ENCODE measurements around the gene MAP3K6. TPM values are rescaled to one million over a fixed set of nuclear protein-coding genes. Genes with fewer than 3 reads are reported as not detected.

Gene MAP3K6
- total RNA-seq, 1 experiment from 2014 or later = 7.7 TPM

- Histone ChIP-seq H4K8ac (replicated peaks; ENCODE audit: insufficient read length, low read depth, low read length) (no peak overlapping the region), H4K91ac (ENCODE audit: insufficient read length, low read depth, low read length) (no peak overlapping the region), H3K4me2 (ENCODE audit: insufficient read depth, insufficient read length, low read length) (no peak overlapping the region), H3K14ac (ENCODE audit: insufficient read depth, low read length) (no peak overlapping the region), H3K27me3 (ENCODE audit: insufficient read depth, low read length) (no peaks in the 10 kb centered on the region), H3T11ph (ENCODE audit: low read length) (no peak overlapping the region), H3K4ac (ENCODE audit: low read depth, low read length) (no peak overlapping the region), H2BK5ac (ENCODE audit: insufficient read length, low read length) (no peak overlapping the region), H2BK12ac (ENCODE audit: insufficient read length, low read depth, low read length) (no peak overlapping the region), H4K5ac (ENCODE audit: insufficient read length, low read depth, low read length) (no peak overlapping the region), H3K9me3 (ENCODE audit: control insufficient read depth, low read depth, low read length) (no peaks in the 10 kb centered on the region), H3K27ac (ENCODE audit: insufficient read length, low read depth, low read length) (no peak overlapping the region), H3K4me1 (ENCODE audit: insufficient read depth, low read length) (peaks cover 2% of the 10 kb centered on the region), H3K23ac (ENCODE audit: insufficient read length, low read depth, low read length) (no peak overlapping the region), H2AFZ (ENCODE audit: low read length) (no peak overlapping the region), H3K23me2 (ENCODE audit: insufficient read length, low read depth, low read length, poor library complexity, severe bottlenecking) (peaks cover 4% of the 10 kb centered on the region), H4K20me1 (ENCODE audit: control insufficient read depth, insufficient read depth, insufficient read length) (no peaks in the 10 kb centered on the region), H2BK15ac (ENCODE audit: low read depth, low read length) (no peak overlapping the region), H2BK20ac (ENCODE audit: low read depth, low read length, poor library complexity, severe bottlenecking) (no peak overlapping the region), H3K18ac (ENCODE audit: insufficient read length, low read depth, low read length) (no peak overlapping the region), H2BK120ac (ENCODE audit: low read depth, low read length, poor library complexity, severe bottlenecking) (no peak overlapping the region), H3K9ac (ENCODE audit: extremely low read depth, insufficient read length, low read length) (no peak overlapping the region), H2AK5ac (ENCODE audit: insufficient read length, low read length) (no peak overlapping the region), H3K56ac (ENCODE audit: insufficient read length, low read depth, low read length) (no peak overlapping the region), H3K79me2 (ENCODE audit: insufficient read depth, low read length) (no peaks in the 10 kb centered on the region), H3K79me1 (ENCODE audit: insufficient read depth, low read depth, low read length, poor library complexity, severe bottlenecking) (no peaks in the 10 kb centered on the region)
- no CpG with 5 or more reads among the region's 10 CpGs for WGBS (ENCODE audit: extremely low coverage, insufficient read length, low lambda C conversion rate)
- peak; percentile 89 for DNase-seq
- H3K9me3 Mint-ChIP-seq = no peaks in the 10 kb centered on the region; a peak in 2 of 5 replicates
- H3K36me3 Mint-ChIP-seq (ENCODE audit: insufficient read depth in 1 of 3, low read depth in 3 of 3) = peaks cover 0 to 4% (median 3%) of the 10 kb centered on the region in 3 experiments; a peak in 2 of 7 replicates
- H3K4me1 Mint-ChIP-seq = peaks cover 44 to 54% of the 10 kb centered on the region in 2 experiments
- peak; percentile 97 for TF ChIP-seq CTCF (conservative IDR thresholded peaks at IDR 0.05)
- no peak overlapping the region for H3K27ac Mint-ChIP-seq
- peak overlapping the region in 1 of 2 experiments; percentile 21; a peak in 1 of 5 replicates for H3K4me3 Mint-ChIP-seq
- no peaks in the 10 kb centered on the region; the same call in none of the 2 replicates for H3K27me3 Mint-ChIP-seq (ENCODE audit: low read depth)
These were observed 28.9 kb upstream of the MAP3K6 start for GRCh38 chr1:27395441-27396195.

Data from H9 (cell line).